Measurements from ENCODE around the gene TEFM.
"Not testable (repeated sequence)": the region's sequence is repeated elsewhere in the genome, so short reads cannot be mapped to it uniquely, and the experiment has no call there.

The TEFM gene

GRCh38 chr17:30906101-30906911 is at the start of gene TEFM:
TSS of gene TEFM (minus strand) at chr17:30906238. CDS start at chr17:30906198, 40 bp downstream.
- peak; percentile 28 for DNase-seq

- DNase-seq: no peak
Measured at GRCh38 chr17:30954046-30954830, 48.2 kb upstream of the TEFM start.

- no peak for DNase-seq
Measured at GRCh38 chr17:30952638-30953393, 46.8 kb upstream of the TEFM start.

GRCh38 chr17:30950669-30951399 is 44.8 kb upstream of the TEFM start:
- no peak for DNase-seq

- DNase-seq: no peak
Measured at GRCh38 chr17:30950189-30950588, 44.2 kb upstream of the TEFM start.

GRCh38 chr17:30947796-30948195 is 41.8 kb upstream of the TEFM start:
- no peak for DNase-seq

- DNase-seq: no peak
Measured at GRCh38 chr17:30942308-30943079, 36.5 kb upstream of the TEFM start.

GRCh38 chr17:30939051-30939689 is 33.1 kb upstream of the TEFM start:
- DNase-seq: no peak

GRCh38 chr17:30933966-30934365 is 27.9 kb upstream of the TEFM start:
- DNase-seq: no peak

- not testable (repeated sequence) for DNase-seq
Measured at GRCh38 chr17:30931582-30931981, 25.5 kb upstream of the TEFM start.

- no peak for DNase-seq
Measured at GRCh38 chr17:30930495-30930894, 24.5 kb upstream of the TEFM start.

GRCh38 chr17:30929861-30930260 is 23.8 kb upstream of the TEFM start:
- DNase-seq: not testable (repeated sequence)

GRCh38 chr17:30929081-30929633 is 23.1 kb upstream of the TEFM start:
- no peak for DNase-seq

- DNase-seq: no peak
Measured at GRCh38 chr17:30928584-30928983, 22.5 kb upstream of the TEFM start.

GRCh38 chr17:30927756-30928155 is 21.7 kb upstream of the TEFM start:
- DNase-seq: no peak

- DNase-seq: no peak
Measured at GRCh38 chr17:30926516-30926915, 20.5 kb upstream of the TEFM start.

- no peak for DNase-seq
Measured at GRCh38 chr17:30924341-30924740, 18.3 kb upstream of the TEFM start.

GRCh38 chr17:30922235-30923030 is 16.4 kb upstream of the TEFM start:
- no peak for DNase-seq

- DNase-seq: no peak
Measured at GRCh38 chr17:30921544-30922196, 15.6 kb upstream of the TEFM start, which contains the start of gene ADAP2. TSS of gene ADAP2 (plus strand) at chr17:30921945. CDS start at chr17:30922015, 70 bp downstream.

Measured in cortex of kidney (tissue), 1 donor.